Naive thymus-derived CD4-positive, alpha-beta T cell (primary cell): ENCODE data around the gene TNK2. TPM values are rescaled to one million over a fixed set of nuclear protein-coding genes. Genes with fewer than 3 reads are reported as not detected.

ENCODE experiments used
- ATAC-seq: fragments of 150-1000 bp; cut with Tn5 transposase; 2 replicates; pipeline ENCODE4 v1.10.0; 2021; ENCODE audit warnings: mild to moderate bottlenecking, moderate library complexity
- CTCF ChIA-PET: fragments of 350-600 bp; sonication (Branson Sonifier 250); formaldehyde crosslinking; loops from one replicate; lab custom pipeline; 2021; ENCODE audit warnings: antibody characterized with exemption; lab: Charles Lee
- POLR2A ChIA-PET: fragments of 350-600 bp; sonication (Branson Sonifier 250); formaldehyde crosslinking; loops from one replicate; lab custom pipeline; 2021; ENCODE audit warnings: antibody characterized with exemption, inconsistent platforms; lab: Charles Lee
- DNase-seq, 9 donors: peaks; one replicate each; pipeline versions ENCODE4 v3.0.0 to v3.0.0-alpha.2; 2020 to 2022; ENCODE audit warnings: mixed read lengths in 1 of 9
- H3K27ac ChIP-seq: one replicate; pipeline ENCODE4 v1.7.0; 2013; ENCODE audit warnings: mild to moderate bottlenecking, low read depth, low read length, moderate library complexity
- H3K27me3 ChIP-seq, 2 donors: one replicate each; pipeline ENCODE4 v1.7.0; 2013; ENCODE audit warnings: low read length in 2 of 2, mild to moderate bottlenecking in 2 of 2, moderate library complexity in 2 of 2; ENCODE audit not compliant: control insufficient read depth in 2 of 2, insufficient read depth in 2 of 2
- H3K36me3 ChIP-seq, 3 experiments: 1 replicate in 2 of 3; 2 replicates in 1 of 3; pipeline ENCODE4 v1.7.0; 2013; ENCODE audit warnings: low read length in 3 of 3, mild to moderate bottlenecking in 3 of 3, moderate library complexity in 1 of 3; ENCODE audit not compliant: insufficient read depth in 3 of 3, control insufficient read depth in 2 of 3
- H3K4me1 ChIP-seq, 2 donors: one replicate each; pipeline ENCODE4 v1.7.0; 2013; ENCODE audit warnings: low read length in 2 of 2, mild to moderate bottlenecking in 2 of 2, moderate library complexity in 1 of 2; ENCODE audit not compliant: control insufficient read depth in 2 of 2, insufficient read depth in 2 of 2
- H3K4me3 ChIP-seq: 2 replicates; pipeline ENCODE4 v1.7.0; 2013; ENCODE audit warnings: mild to moderate bottlenecking, low read length
- H3K9me3 ChIP-seq, 3 experiments: 1 replicate in 2 of 3; 2 replicates in 1 of 3; pipeline ENCODE4 v1.7.0; 2013; ENCODE audit warnings: low read length in 3 of 3; ENCODE audit not compliant: control insufficient read depth in 2 of 3
- H3K27ac Mint-ChIP-seq, 9 donors: one replicate each; pipeline ENCODE4 v1.8.0; 2020 to 2022; ENCODE audit warnings: mixed read lengths in 9 of 9, mild to moderate bottlenecking in 8 of 9, moderate library complexity in 5 of 9, inconsistent platforms in 2 of 9
- H3K27me3 Mint-ChIP-seq, 5 donors: one replicate each; pipeline ENCODE4 v1.8.0; 2021 to 2022; ENCODE audit warnings: mixed read lengths in 5 of 5, mild to moderate bottlenecking in 1 of 5
- H3K36me3 Mint-ChIP-seq, 5 donors: one replicate each; pipeline ENCODE4 v1.8.0; 2020 to 2022; ENCODE audit warnings: mixed read lengths in 5 of 5, mild to moderate bottlenecking in 3 of 5, inconsistent platforms in 1 of 5
- H3K4me1 Mint-ChIP-seq, 7 donors: one replicate each; pipeline ENCODE4 v1.8.0; 2020 to 2022; ENCODE audit warnings: mixed read lengths in 7 of 7, mild to moderate bottlenecking in 3 of 7, inconsistent platforms in 1 of 7
- H3K4me3 Mint-ChIP-seq, 10 donors: one replicate each; pipeline ENCODE4 v1.8.0; 2020 to 2022; ENCODE audit warnings: mild to moderate bottlenecking in 10 of 10, mixed read lengths in 10 of 10, moderate library complexity in 6 of 10, inconsistent platforms in 2 of 10
- H3K9me3 Mint-ChIP-seq, 11 donors: one replicate each; pipeline ENCODE4 v1.8.0; 2020 to 2022; ENCODE audit warnings: mixed read lengths in 11 of 11, mild to moderate bottlenecking in 4 of 11, inconsistent platforms in 1 of 11, moderate library complexity in 1 of 11
- intact Hi-C, 2 donors: fragments of 100-400 bp; cut with micrococcal nuclease; formaldehyde crosslinking; loops; one replicate each; pipeline ENCODE4 v1.15.1; 2023
- polyA plus RNA-seq, 2 donors: library from polyadenylated mRNA; unstranded; fragments of 300-500 nt; fragmentation: Illumina TruSeq; gene quantifications; one replicate each; pipeline ENCODE4 v1.2.3, GENCODE V29; 2021
- total RNA-seq, 6 experiments: library from RNA in 5 of 6; stranded (reverse) in 5 of 6; gene quantifications; 1 replicate in 5 of 6; 2 replicates in 1 of 6; pipeline ENCODE4 v1.2.3 and lab custom pipeline; 2021 to 2026

TNK2 gene
- total and polyA plus RNA-seq, 7 experiments from 2014 or later: 2.0 to 196 (median 184) TPM

GRCh38 chr3:195888981-195889869, 19.1 kb downstream of the TNK2 start:
- Histone ChIP-seq H3K4me3 (no peak overlapping the region), H3K36me3 (peaks cover 0 to 48% (median 12%) of the 10 kb centered on the region in 3 experiments), H3K4me1 (peaks cover 0 to under 1% of the 10 kb centered on the region in 2 donors), H3K27me3 (no peaks in the 10 kb centered on the region), H3K9me3 (no peaks in the 10 kb centered on the region), H3K27ac (no peak overlapping the region)
- Mint-ChIP-seq H3K9me3 (no peaks in the 10 kb centered on the region), H3K4me3 (no peak overlapping the region), H3K27me3 (no peaks in the 10 kb centered on the region), H3K4me1 (peaks cover 7 to 25% (median 13%) of the 10 kb centered on the region in 7 donors), H3K27ac (peak overlapping the region in 4 of 9 donors; percentile 25 to 57 (median 36)), H3K36me3 (peaks cover 0 to 7% (median 0%) of the 10 kb centered on the region in 5 donors)
- ATAC-seq (no peak), DNase-seq (no peak)
- intact Hi-C loops: no loop called here
- POLR2A ChIA-PET: interaction anchor here (1.0 to 13.5 kb wide), 3 partner anchors 12 to 25 kb away, joined by 3 to 209 read pairs (median 6); partner anchors contain the start of gene TNK2
- CTCF ChIA-PET: interaction anchor here (0.6 to 2.7 kb wide), 5 partner anchors 10 to 30 kb away, joined by 3 to 9 read pairs (median 3); no protein-coding TSS in a partner anchor

GRCh38 chr3:195888311-195888761, 20.0 kb downstream of the TNK2 start:
- Histone ChIP-seq H3K4me3 (no peak overlapping the region), H3K4me1 (no peaks in the 10 kb centered on the region), H3K27me3 (no peaks in the 10 kb centered on the region), H3K36me3 (peaks cover 0 to 55% (median 12%) of the 10 kb centered on the region in 3 experiments), H3K9me3 (no peaks in the 10 kb centered on the region), H3K27ac (no peak overlapping the region)
- Mint-ChIP-seq H3K36me3 (peaks cover 0 to 12% (median under 1%) of the 10 kb centered on the region in 5 donors), H3K4me1 (peaks cover 3 to 17% (median 11%) of the 10 kb centered on the region in 7 donors), H3K4me3 (no peak overlapping the region), H3K27me3 (no peaks in the 10 kb centered on the region), H3K27ac (no peak overlapping the region), H3K9me3 (no peaks in the 10 kb centered on the region)
- intact Hi-C loops: no loop called here
- DNase-seq (no peak), ATAC-seq (no peak)
- POLR2A ChIA-PET: interaction anchor here (1.0 to 13.5 kb wide), 2 partner anchors 18 to 25 kb away, joined by 3 to 209 read pairs; partner anchors contain the start of gene TNK2
- CTCF ChIA-PET: interaction anchor here (2.7 kb wide), 1 partner anchor 27 kb away, joined by 9 read pairs; no protein-coding TSS in a partner anchor

GRCh38 chr3:195887670-195888069, 20.7 kb downstream of the TNK2 start:
- peaks cover 0 to 12% (median 2%) of the 10 kb centered on the region in 5 donors for H3K36me3 Mint-ChIP-seq
- POLR2A ChIA-PET: no interaction called here
- Histone ChIP-seq H3K27me3 (no peaks in the 10 kb centered on the region), H3K4me1 (no peaks in the 10 kb centered on the region), H3K4me3 (no peak overlapping the region), H3K36me3 (peaks cover 0 to 61% (median 12%) of the 10 kb centered on the region in 3 experiments), H3K27ac (no peak overlapping the region), H3K9me3 (no peaks in the 10 kb centered on the region)
- no peaks in the 10 kb centered on the region for H3K27me3 Mint-ChIP-seq
- no peak for DNase-seq
- H3K4me3 Mint-ChIP-seq: no peak overlapping the region
- no peak for ATAC-seq
- CTCF ChIA-PET: interaction anchor here (0.6 to 2.7 kb wide), 2 partner anchors 27 to 38 kb away, joined by 9 read pairs; no protein-coding TSS in a partner anchor
- H3K9me3 Mint-ChIP-seq: no peaks in the 10 kb centered on the region
- intact Hi-C loops: no loop called here
- H3K27ac Mint-ChIP-seq: no peak overlapping the region
- peaks cover 3 to 16% (median 11%) of the 10 kb centered on the region in 7 donors for H3K4me1 Mint-ChIP-seq

DNA sequence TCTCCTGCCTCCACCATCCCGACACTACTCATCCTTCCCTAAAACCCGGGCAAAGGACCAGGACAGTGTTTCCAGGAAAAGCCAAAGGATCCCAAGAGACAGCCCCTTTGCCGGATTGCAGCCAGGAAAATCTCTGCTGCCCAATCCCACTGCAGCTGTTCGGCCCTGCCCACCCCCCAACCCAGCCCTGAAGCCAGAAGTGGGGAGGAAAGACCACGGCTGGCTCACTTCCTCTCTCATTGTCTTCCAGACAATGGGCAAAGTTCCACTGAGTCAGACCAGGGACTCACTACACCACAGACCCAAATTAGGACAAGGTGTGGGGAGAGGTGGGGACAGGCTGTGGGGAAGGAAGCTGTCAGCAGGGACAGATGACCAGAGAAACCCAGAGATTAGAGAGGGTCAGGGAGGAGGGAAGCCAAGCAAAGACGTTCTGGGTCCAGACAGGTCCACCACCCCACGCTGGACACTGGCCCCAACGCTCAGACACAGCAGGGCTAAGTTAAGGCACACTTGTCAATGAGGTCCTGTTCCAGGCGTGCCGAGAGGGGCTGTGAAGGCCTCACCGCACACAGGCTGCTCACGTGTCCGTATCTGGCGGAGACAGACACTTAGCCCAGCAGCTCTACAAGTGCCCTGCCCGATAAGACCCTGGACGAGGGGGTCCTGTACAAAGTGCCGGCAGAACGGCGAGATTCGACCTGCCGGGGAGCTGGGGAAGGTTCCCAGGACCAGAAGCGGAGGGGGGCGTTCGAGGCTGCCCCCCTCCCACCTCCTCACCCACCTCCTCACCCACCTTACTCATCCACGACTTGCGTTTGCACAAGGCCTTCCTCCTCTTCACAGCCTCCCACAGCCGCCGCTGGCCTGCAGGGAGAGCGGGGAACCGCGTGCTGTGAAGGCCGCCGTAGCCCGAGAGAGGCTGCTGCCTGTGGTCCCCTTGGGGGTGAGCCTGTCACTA, 21.9 kb downstream of the TNK2 start:
- H3K4me3 Mint-ChIP-seq: no peak overlapping the region
- CTCF ChIA-PET: interaction anchor here (0.5 to 1.3 kb wide), 3 partner anchors 8 to 425 kb away, joined by 3 to 5 read pairs (median 3); no protein-coding TSS in a partner anchor
- no peaks in the 10 kb centered on the region for H3K9me3 Mint-ChIP-seq
- Histone ChIP-seq H3K4me1 (no peaks in the 10 kb centered on the region), H3K27ac (no peak overlapping the region), H3K4me3 (no peak overlapping the region), H3K36me3 (peaks cover 0 to 65% (median 18%) of the 10 kb centered on the region in 3 experiments), H3K27me3 (no peaks in the 10 kb centered on the region), H3K9me3 (no peaks in the 10 kb centered on the region)
- H3K27ac Mint-ChIP-seq: peak overlapping the region in 1 of 9 donors; percentile 65
- DNase-seq: no peak
- H3K27me3 Mint-ChIP-seq: no peaks in the 10 kb centered on the region
- H3K36me3 Mint-ChIP-seq: peaks cover 0 to 12% (median 2%) of the 10 kb centered on the region in 5 donors
- H3K4me1 Mint-ChIP-seq: peaks cover 2 to 16% (median 11%) of the 10 kb centered on the region in 7 donors
- no peak for ATAC-seq
- intact Hi-C loops: no loop called here
- POLR2A ChIA-PET: no interaction called here

- peaks cover 0 to 66% (median 18%) of the 10 kb centered on the region in 3 experiments for H3K36me3 ChIP-seq
- no peaks in the 10 kb centered on the region for H3K27me3 Mint-ChIP-seq
- H3K27ac Mint-ChIP-seq: peak overlapping the region in 4 of 9 donors; percentile 15 to 62 (median 26)
- no peak for DNase-seq
- no peak overlapping the region for H3K4me3 ChIP-seq
- intact Hi-C loops: no loop called here
- no peaks in the 10 kb centered on the region for H3K9me3 ChIP-seq
- ChIA-PET POLR2A (interaction anchor here (0.7 kb wide), 1 partner anchor 9 kb away, joined by 3 read pairs; no protein-coding TSS in a partner anchor), CTCF (interaction anchor here (0.6 to 1.3 kb wide), 3 partner anchors 9 to 34 kb away, joined by 3 read pairs; no protein-coding TSS in a partner anchor)
- H3K4me3 Mint-ChIP-seq: peak overlapping the region in 1 of 10 donors; percentile 13
- H3K9me3 Mint-ChIP-seq: no peaks in the 10 kb centered on the region
- H3K27ac ChIP-seq: no peak overlapping the region
- no peaks in the 10 kb centered on the region for H3K27me3 ChIP-seq
- ATAC-seq: peak; percentile 26
- peaks cover 0 to 16% (median 11%) of the 10 kb centered on the region in 7 donors for H3K4me1 Mint-ChIP-seq
- H3K4me1 ChIP-seq: no peaks in the 10 kb centered on the region
- peaks cover 0 to 12% (median 2%) of the 10 kb centered on the region in 5 donors for H3K36me3 Mint-ChIP-seq
These were observed 23.1 kb downstream of the TNK2 start for GRCh38 chr3:195885036-195885891.
